Osteocyte (in vitro differentiated cells): ENCODE measurements around the gene NEK4. TPM values are rescaled to one million over a fixed set of nuclear protein-coding genes. Genes with fewer than 3 reads are reported as not detected.
"Not testable (repeated sequence)": the region's sequence is repeated elsewhere in the genome, so short reads cannot be mapped to it uniquely, and the experiment has no call there.

Source experiments
- DNase-seq: peaks from one replicate; pipeline ENCODE4 v3.0.0; 2021; ENCODE audit warnings: mixed read lengths; ENCODE audit not compliant: unreplicated experiment; ENCODE audit errors: extremely low spot score
- H3K27ac Mint-ChIP-seq: one replicate; pipeline ENCODE4 v1.8.0; 2021; ENCODE audit warnings: mild to moderate bottlenecking, mixed read lengths; ENCODE audit not compliant: unreplicated experiment
- H3K27me3 Mint-ChIP-seq: one replicate; pipeline ENCODE4 v1.8.0; 2021; ENCODE audit warnings: mixed read lengths; ENCODE audit not compliant: unreplicated experiment
- H3K36me3 Mint-ChIP-seq: one replicate; pipeline ENCODE4 v1.8.0; 2021; ENCODE audit warnings: mixed read lengths; ENCODE audit not compliant: unreplicated experiment
- H3K4me1 Mint-ChIP-seq: one replicate; pipeline ENCODE4 v1.8.0; 2021; ENCODE audit warnings: mixed read lengths; ENCODE audit not compliant: unreplicated experiment
- H3K4me3 Mint-ChIP-seq: one replicate; pipeline ENCODE4 v1.8.0; 2021; ENCODE audit warnings: mild to moderate bottlenecking, moderate library complexity, mixed read lengths; ENCODE audit not compliant: unreplicated experiment
- H3K9me3 Mint-ChIP-seq: one replicate; pipeline ENCODE4 v1.8.0; 2021; ENCODE audit warnings: mixed read lengths; ENCODE audit not compliant: unreplicated experiment
- CTCF ChIP-seq: fragments of 200-600 bp; sonication (generic); IDR thresholded peaks from 2 replicates; pipeline ENCODE4 v1.5.0; 2021; ENCODE audit warnings: antibody characterized with exemption, mild to moderate bottlenecking, moderate library complexity
- total RNA-seq: library from RNA; stranded (reverse); gene quantifications from 2 replicates; pipeline ENCODE4 v1.2.1, GENCODE V29; 2021

Gene NEK4
- total RNA-seq, 1 donor from 2014 or later = 23.1 TPM

GRCh38 chr3:52681596-52681995, 89.1 kb downstream of the NEK4 start:
- Mint-ChIP-seq H3K9me3 (no peaks in the 10 kb centered on the region), H3K27me3 (no peaks in the 10 kb centered on the region), H3K36me3 (peaks cover 32% of the 10 kb centered on the region), H3K4me3 (no peak overlapping the region), H3K4me1 (peaks cover 48% of the 10 kb centered on the region), H3K27ac (peak overlapping the region; percentile 85)
- no peak for DNase-seq
- TF ChIP-seq CTCF = no peak

GRCh38 chr3:52679811-52680210, 90.9 kb downstream of the NEK4 start:
- Mint-ChIP-seq H3K9me3 (no peaks in the 10 kb centered on the region), H3K27me3 (no peaks in the 10 kb centered on the region), H3K4me1 (peaks cover 42% of the 10 kb centered on the region), H3K4me3 (no peak overlapping the region), H3K27ac (peak overlapping the region; percentile 74), H3K36me3 (peaks cover 45% of the 10 kb centered on the region)
- no peak for DNase-seq
- TF ChIP-seq CTCF = no peak

- Mint-ChIP-seq H3K27me3 (no peaks in the 10 kb centered on the region), H3K4me3 (no peak overlapping the region), H3K36me3 (peaks cover 46% of the 10 kb centered on the region), H3K9me3 (no peaks in the 10 kb centered on the region), H3K27ac (peak overlapping the region; percentile 74), H3K4me1 (peaks cover 35% of the 10 kb centered on the region)
- DNase-seq = no peak
- TF ChIP-seq CTCF = no peak
Observed at GRCh38 chr3:52679199-52679538, 91.6 kb downstream of the NEK4 start.

- peaks cover 29% of the 10 kb centered on the region for H3K4me1 Mint-ChIP-seq
- no peak for DNase-seq
- H3K27me3 Mint-ChIP-seq = no peaks in the 10 kb centered on the region
- peak overlapping the region; percentile 74 for H3K27ac Mint-ChIP-seq
- no peaks in the 10 kb centered on the region for H3K9me3 Mint-ChIP-seq
- H3K36me3 Mint-ChIP-seq = peaks cover 46% of the 10 kb centered on the region
- no peak overlapping the region for H3K4me3 Mint-ChIP-seq
- TF ChIP-seq CTCF = no peak
Observed at GRCh38 chr3:52678265-52679198, 92.2 kb downstream of the NEK4 start.

- DNase-seq, H3K4me3 Mint-ChIP-seq, H3K27me3 Mint-ChIP-seq, H3K9me3 Mint-ChIP-seq: not testable (repeated sequence)
- peak overlapping the region; percentile 13 for H3K27ac Mint-ChIP-seq
- H3K4me1 Mint-ChIP-seq = peaks cover 23% of the 10 kb centered on the region
- peaks cover 57% of the 10 kb centered on the region for H3K36me3 Mint-ChIP-seq
Observed at GRCh38 chr3:52676201-52676600, 94.5 kb downstream of the NEK4 start.
